HepG2 (cell line): ENCODE results near the gene MAP10. TPM values are rescaled to one million over a fixed set of nuclear protein-coding genes. Genes with fewer than 3 reads are reported as not detected.

Source experiments
- ATAC-seq: fragments of 200-7000 bp; cut with Tn5 transposase; 3 replicates; pipeline ENCODE4 v1.9.1; 2020; ENCODE audit warnings: mild to moderate bottlenecking, moderate library complexity
- BruUV-seq: library from RNA; stranded (reverse); fragments of 400-500 nt; replicated peaks from 2 replicates; lab custom pipeline; 2021; lab: Mats Ljungman, UMichigan
- CTCF ChIA-PET: fragments of 300-600 bp; formaldehyde crosslinking; extraction: SDS; loops from one replicate; lab custom pipeline; 2021; ENCODE audit warnings: low total read pairs, inconsistent platforms, low intra/inter-chr PET ratio; lab: Yijun Ruan, JAX
- POLR2A ChIA-PET: fragments of 350-600 bp; sonication (Branson Sonifier 250); formaldehyde crosslinking; loops from one replicate; lab custom pipeline; 2020; ENCODE audit warnings: antibody characterized with exemption, inconsistent platforms; lab: Yijun Ruan, JAX
- DNase-seq: peaks from one replicate; pipeline ENCODE4 v3.0.0-alpha.2; 2015; ENCODE audit warnings: low spot score
- FAIRE-seq: peaks from 3 replicates; lab custom pipeline; 2011; peaks lifted over from hg19 to GRCh38; lab: Jason Lieb, UNC
- H2AFZ ChIP-seq: one replicate; pipeline ENCODE4 v1.6.1; 2011; ENCODE audit warnings: low read length, inconsistent platforms
- H3K27ac ChIP-seq: fragments of 300-600 bp; 3 replicates; pipeline ENCODE4 v1.8.0; 2011; ENCODE audit warnings: mixed run types, mild to moderate bottlenecking, mixed read lengths, low read length, inconsistent platforms; ENCODE audit not compliant: insufficient read depth; ENCODE audit errors: extremely low read length
- H3K27me3 ChIP-seq, 2 experiments: fragments of 200-600 bp in 1 of 2; 2 replicates in 1 of 2; 3 replicates in 1 of 2; pipeline versions ENCODE4 v1.6.0 to v1.8.0; 2011; ENCODE audit warnings: low read length in 2 of 2, mild to moderate bottlenecking in 2 of 2, moderate library complexity in 2 of 2, inconsistent platforms in 1 of 2; ENCODE audit not compliant: insufficient read depth in 2 of 2, control insufficient read depth in 1 of 2
- H3K36me3 ChIP-seq, 2 experiments: fragments of 200-600 bp in 1 of 2; replicated peaks in 1 of 2; 2 replicates in 1 of 2; 3 replicates in 1 of 2; pipeline versions ENCODE4 v1.5.1 to v1.8.0; 2011; ENCODE audit warnings: low read length in 2 of 2, inconsistent platforms in 1 of 2; ENCODE audit not compliant: insufficient read depth in 2 of 2, control insufficient read depth in 1 of 2
- H3K4me1 ChIP-seq: 2 replicates; pipeline ENCODE4 v1.5.1; 2012; ENCODE audit warnings: low read length, inconsistent platforms; ENCODE audit not compliant: insufficient read depth
- H3K4me2 ChIP-seq: 2 replicates; pipeline ENCODE4 v1.6.0; 2011; ENCODE audit warnings: low read depth, low read length, inconsistent platforms
- H3K4me3 ChIP-seq, 3 experiments: fragments of 200-600 bp in 1 of 3; sonication (generic), shearing (Covaris generic) in 1 of 3; replicated peaks in 1 of 3; 2 replicates each; pipeline ENCODE4 v1.5.1; 2011 to 2016; ENCODE audit warnings: low read length in 3 of 3, inconsistent platforms in 2 of 3, low read depth in 2 of 3, mild to moderate bottlenecking in 2 of 3, control low read depth in 1 of 3, mixed read lengths in 1 of 3; ENCODE audit not compliant: insufficient read depth in 1 of 3
- H3K79me2 ChIP-seq: one replicate; pipeline ENCODE4 v1.6.1; 2011; ENCODE audit warnings: low read length, inconsistent platforms; ENCODE audit not compliant: insufficient read depth
- H3K9ac ChIP-seq: 2 replicates; pipeline ENCODE4 v1.6.0; 2011; ENCODE audit warnings: mild to moderate bottlenecking, low read depth, low read length, inconsistent platforms; ENCODE audit not compliant: insufficient read depth
- H3K9me3 ChIP-seq: 2 replicates; pipeline ENCODE4 v1.5.1; 2012; ENCODE audit warnings: mild to moderate bottlenecking, low read length
- H4K20me1 ChIP-seq: 2 replicates; pipeline ENCODE4 v1.6.0; 2011; ENCODE audit warnings: inconsistent platforms, mild to moderate bottlenecking, low read length, moderate library complexity; ENCODE audit not compliant: insufficient read depth
- AFF4 ChIP-seq: sonication (generic); formaldehyde crosslinking; IDR thresholded peaks from 2 replicates; pipeline ENCODE4 v1.4.0; 2020; ENCODE audit warnings: missing genetic modification reagents
- ARNT ChIP-seq: fragments of 450-650 bp; IDR thresholded peaks from 2 replicates; pipeline ENCODE4 v1.6.1; 2017
- DMAP1 ChIP-seq: IDR thresholded peaks from 2 replicates; pipeline ENCODE4 v1.6.1; 2016
- DNMT3B ChIP-seq: conservative IDR thresholded peaks from 2 replicates; pipeline ENCODE4 v1.6.1; 2016; ENCODE audit warnings: missing biosample characterization, control low read depth
- EP300 ChIP-seq, 3 experiments: sonication (generic) in 1 of 3; formaldehyde crosslinking in 1 of 3; IDR thresholded peaks; 2 replicates each; pipeline versions ENCODE4 v1.5.1 to v1.6.1; 2011 to 2020; ENCODE audit warnings: low read depth in 2 of 3, low read length in 2 of 3, borderline replicate concordance in 1 of 3, improper control_type of control experiment in 1 of 3, mild to moderate bottlenecking in 1 of 3, missing genetic modification reagents in 1 of 3, moderate library complexity in 1 of 3
- HNF1A ChIP-seq, 2 experiments: sonication (generic) in 1 of 2; formaldehyde crosslinking in 1 of 2; IDR thresholded peaks; 2 replicates each; pipeline versions ENCODE4 v1.4.0 to v1.6.1; 2016 to 2020; ENCODE audit warnings: borderline replicate concordance in 1 of 2, low read depth in 1 of 2, mild to moderate bottlenecking in 1 of 2, missing genetic modification reagents in 1 of 2
- SP140L ChIP-seq: sonication (generic); formaldehyde crosslinking; IDR thresholded peaks from 2 replicates; pipeline ENCODE4 v1.4.0; 2020; ENCODE audit warnings: missing genetic modification reagents, borderline replicate concordance
- SRSF4 ChIP-seq: fragments of 200-400 bp; formaldehyde crosslinking; IDR thresholded peaks from one replicate; pipeline ENCODE4 v1.6.1; 2018; ENCODE audit warnings: mild to moderate bottlenecking, low read depth, low read length, moderate library complexity; ENCODE audit not compliant: poor library complexity, severe bottlenecking
- WIZ ChIP-seq: sonication (generic); formaldehyde crosslinking; IDR thresholded peaks from 2 replicates; pipeline ENCODE4 v1.5.1; 2020; ENCODE audit warnings: mild to moderate bottlenecking, missing genetic modification reagents
- ZNF44 ChIP-seq: sonication (generic); formaldehyde crosslinking; IDR thresholded peaks from 2 replicates; pipeline ENCODE4 v1.5.1; 2020; ENCODE audit warnings: mild to moderate bottlenecking, missing genetic modification reagents
- ZNF652 ChIP-seq: IDR thresholded peaks from 2 replicates; pipeline ENCODE4 v1.6.1; 2016; ENCODE audit warnings: low read depth, borderline replicate concordance
- WGBS: methylation state at CpG from one replicate; pipeline ENCODE4 v1.1.6; 2017; ENCODE audit warnings: low lambda C conversion rate; 5-methylcytosine and 5-hydroxymethylcytosine counted together
- in situ Hi-C: cut with HindIII; loops from 2 replicates; pipeline ENCODE4 v1.10.0; 2017; ENCODE audit warnings: low pct_unique_long_range_greater_than_20kb; ENCODE audit not compliant: extremely low pct_ligation_motif_present
- intact Hi-C: fragments of 100-400 bp; cut with micrococcal nuclease; formaldehyde crosslinking; loops from one replicate; pipeline ENCODE4 v1.10.0; 2022; ENCODE audit not compliant: unreplicated experiment
- polyA plus RNA-seq, 8 experiments: library from polyadenylated mRNA; depleted of rRNA in 3 of 8; stranded (reverse) in 7 of 8; unstranded in 1 of 8; fragments of >200 nt; fragmentation: Illumina TruSeq in 4 of 8; extraction: Trizol in 4 of 8; gene quantifications; 2 replicates each; pipeline versions ENCODE4 v1.2.1 to v1.2.3, GENCODE V29; 2011 to 2016; ENCODE audit warnings: low read depth in 4 of 8, missing spikeins in 1 of 8, mixed read lengths in 1 of 8; ENCODE audit not compliant: insufficient read depth in 1 of 8
- total RNA-seq, 5 experiments: library from RNA; depleted of rRNA; stranded (reverse); fragments of >200 nt; fragmentation: Illumina TruSeq; extraction: Trizol; gene quantifications; 2 replicates each; pipeline ENCODE4 v1.2.3, GENCODE V29; 2016; ENCODE audit warnings: low read depth in 1 of 5

MAP10 gene
- total and polyA plus RNA-seq, 2 of the 13 experiments (the other 11 are each of a cell fraction or from before 2014, with no cell fraction given) = not detected

- no peak for ATAC-seq
- Histone ChIP-seq H3K4me2 (no peak overlapping the region), H3K36me3 (no peaks in the 10 kb centered on the region), H3K4me3 (no peak overlapping the region), H3K4me1 (no peaks in the 10 kb centered on the region), H4K20me1 (no peaks in the 10 kb centered on the region), H3K27me3 (0 out of 5 replicates have a peak, but pooled peaks cover 0 to 4% of the 10 kb centered on the region in 2 experiments), H3K9ac (no peak overlapping the region), H3K79me2 (no peaks in the 10 kb centered on the region), H3K27ac (no peak overlapping the region), H2AFZ (no peak overlapping the region), H3K9me3 (no peaks in the 10 kb centered on the region)
- CTCF ChIA-PET = no interaction called here
- no peak for DNase-seq
- POLR2A ChIA-PET = no interaction called here
- no peak for FAIRE-seq
- in situ Hi-C loops (no loop called here), intact Hi-C loops (no loop called here)
- WGBS = 3% methylated on average over 8 of the region's 9 CpGs
- no peak for TF ChIP-seq AFF4
- TF ChIP-seq WIZ = no peak
- BruUV-seq = no TSS peak
Observed at GRCh38 chr1:232780354-232780753, 24.9 kb upstream of the MAP10 start.

GRCh38 chr1:232784794-232785193 is 20.4 kb upstream of the MAP10 start:
- in situ Hi-C loops (no loop called here), intact Hi-C loops (no loop called here)
- Histone ChIP-seq H3K4me1 (no peaks in the 10 kb centered on the region), H3K27me3 (0 out of 5 replicates have a peak, but pooled peaks cover 0 to 4% of the 10 kb centered on the region in 2 experiments), H3K27ac (no peak overlapping the region), H3K9me3 (no peaks in the 10 kb centered on the region), H3K36me3 (no peaks in the 10 kb centered on the region), H4K20me1 (no peaks in the 10 kb centered on the region), H2AFZ (no peak overlapping the region), H3K9ac (no peak overlapping the region), H3K4me2 (no peak overlapping the region), H3K79me2 (no peaks in the 10 kb centered on the region), H3K4me3 (no peak overlapping the region)
- CTCF ChIA-PET = no interaction called here
- POLR2A ChIA-PET = no interaction called here
- BruUV-seq = no TSS peak
- DNase-seq (no peak), FAIRE-seq (no peak), ATAC-seq (no peak)
- WGBS = 39% methylated on average over 6 of the region's 7 CpGs
- TF ChIP-seq DNMT3B (CRISPR knock-in tag) = no peak
- TF ChIP-seq SRSF4 = no peak
- no peak for TF ChIP-seq EP300 (IDR thresholded peaks at IDR 0.05; ENCODE audit: low read depth in 2 of 2, low read length in 2 of 2)
- no peak for TF ChIP-seq EP300 (CRISPR knock-in tag; IDR thresholded peaks at IDR 0.05; ENCODE audit: borderline replicate concordance)
- no peak for TF ChIP-seq ZNF44 (CRISPR knock-in tag)
- TF ChIP-seq ZNF652 (CRISPR knock-in tag) = no peak
- TF ChIP-seq HNF1A (IDR thresholded peaks at IDR 0.05; ENCODE audit: low read depth) = no peak
- TF ChIP-seq HNF1A (CRISPR knock-in tag; IDR thresholded peaks at IDR 0.05; ENCODE audit: borderline replicate concordance) = no peak
- TF ChIP-seq DMAP1 (CRISPR knock-in tag) = no peak
- TF ChIP-seq SP140L (CRISPR knock-in tag) = no peak
- TF ChIP-seq ARNT = no peak
